Endothelial cell of umbilical vein (primary cell): Measurements from ENCODE around the gene CCDC116. TPM values are rescaled to one million over a fixed set of nuclear protein-coding genes. Genes with fewer than 3 reads are reported as not detected.

Source experiments
- BruUV-seq: library from RNA; stranded (reverse); fragments of 400-500 nt; replicated peaks from 2 replicates; lab custom pipeline; 2021; lab: Mats Ljungman, UMichigan
- CTCF ChIA-PET: fragments of 300-600, 350-600 bp; sonication (Branson Sonifier 250); formaldehyde crosslinking; loops from one replicate; lab custom pipeline; 2021; ENCODE audit warnings: antibody characterized with exemption, inconsistent platforms; lab: Charles Lee
- POLR2A ChIA-PET: fragments of 300-600, 350-600 bp; sonication (Branson Sonifier 250); formaldehyde crosslinking; loops from one replicate; lab custom pipeline; 2021; ENCODE audit warnings: antibody characterized with exemption, inconsistent platforms; lab: Charles Lee
- DNase-seq: peaks from one replicate; pipeline ENCODE4 v3.0.0-alpha.2; 2011; ENCODE audit warnings: low read depth, low spot score
- FAIRE-seq: peaks from 2 replicates; lab custom pipeline; 2011; peaks lifted over from hg19 to GRCh38; lab: Jason Lieb, UNC
- H2AFZ ChIP-seq: 2 replicates; pipeline ENCODE4 v1.6.0; 2012; ENCODE audit warnings: low read depth, low read length, control low read depth, inconsistent platforms
- H3K27ac ChIP-seq: 2 replicates; pipeline ENCODE4 v1.5.1; 2011; ENCODE audit warnings: low read depth, mild to moderate bottlenecking, control low read depth, low read length, moderate library complexity; ENCODE audit not compliant: insufficient read depth
- H3K27me3 ChIP-seq, 2 experiments: 2 replicates each; pipeline versions ENCODE4 v1.6.0 to v1.6.1; 2011; ENCODE audit warnings: low read length in 2 of 2, mixed read lengths in 1 of 2; ENCODE audit not compliant: control insufficient read depth in 2 of 2, insufficient read depth in 2 of 2
- H3K36me3 ChIP-seq, 2 experiments: 2 replicates in 1 of 2; 3 replicates in 1 of 2; pipeline ENCODE4 v1.5.1; 2011; ENCODE audit warnings: low read length in 2 of 2, mild to moderate bottlenecking in 1 of 2, moderate library complexity in 1 of 2; ENCODE audit not compliant: control insufficient read depth in 2 of 2, insufficient read depth in 2 of 2; ENCODE audit errors: extremely low read depth in 1 of 2
- H3K4me1 ChIP-seq: 3 replicates; pipeline ENCODE4 v1.5.1; 2011; ENCODE audit warnings: mild to moderate bottlenecking, low read length; ENCODE audit not compliant: control insufficient read depth, insufficient read depth; ENCODE audit errors: extremely low read depth
- H3K4me2 ChIP-seq: 2 replicates; pipeline ENCODE4 v1.6.1; 2011; ENCODE audit warnings: low read length, control low read depth, mixed read lengths; ENCODE audit not compliant: insufficient read depth
- H3K4me3 ChIP-seq, 3 experiments: fragments of 200-600 bp in 1 of 3; sonication (generic), shearing (Covaris generic) in 1 of 3; replicated peaks in 1 of 3; 2 replicates each; pipeline ENCODE4 v1.5.1; 2011 to 2016; ENCODE audit warnings: control low read depth in 3 of 3, low read length in 3 of 3, mild to moderate bottlenecking in 2 of 3, inconsistent platforms in 1 of 3, low read depth in 1 of 3, moderate library complexity in 1 of 3; ENCODE audit not compliant: insufficient read depth in 1 of 3
- H3K79me2 ChIP-seq: 2 replicates; pipeline ENCODE4 v1.6.0; 2012; ENCODE audit warnings: low read length, inconsistent platforms; ENCODE audit not compliant: control insufficient read depth, insufficient read depth
- H3K9ac ChIP-seq: replicated peaks from 2 replicates; pipeline ENCODE3; 2011; ENCODE audit warnings: low read length, control low read depth; ENCODE audit not compliant: insufficient read depth; ENCODE audit errors: extremely low read depth
- H3K9me1 ChIP-seq: replicated peaks from 3 replicates; pipeline ENCODE4 v1.6.0; 2011; ENCODE audit warnings: mild to moderate bottlenecking, low read length; ENCODE audit not compliant: control insufficient read depth, insufficient read depth; ENCODE audit errors: extremely low read depth
- H3K9me3 ChIP-seq: replicated peaks from 2 replicates; pipeline ENCODE4 v1.5.1; 2012; ENCODE audit warnings: low read length, inconsistent platforms; ENCODE audit not compliant: control insufficient read depth, insufficient read depth
- H4K20me1 ChIP-seq: replicated peaks from 2 replicates; pipeline ENCODE3; 2011; ENCODE audit warnings: mild to moderate bottlenecking, low read length; ENCODE audit not compliant: control insufficient read depth, insufficient read depth; ENCODE audit errors: extremely low read depth
- EZH2 ChIP-seq: IDR thresholded peaks from 2 replicates; pipeline ENCODE4 v1.6.1; 2012; ENCODE audit warnings: borderline replicate concordance, low read depth, mild to moderate bottlenecking, moderate library complexity, low read length, inconsistent platforms; ENCODE audit not compliant: severe bottlenecking
- FOS ChIP-seq: IDR thresholded peaks from 2 replicates; pipeline ENCODE4 v1.6.1; 2011; ENCODE audit warnings: mild to moderate bottlenecking, low read length, moderate library complexity, borderline replicate concordance; ENCODE audit not compliant: insufficient read depth
- GATA2 ChIP-seq: IDR thresholded peaks from 2 replicates; pipeline ENCODE4 v1.7.0; 2011; ENCODE audit warnings: low read depth, mild to moderate bottlenecking, moderate library complexity, mixed read lengths, low read length; ENCODE audit not compliant: insufficient read length, insufficient read depth
- MAX ChIP-seq: IDR thresholded peaks from 2 replicates; pipeline ENCODE4 v1.6.1; 2011; ENCODE audit not compliant: insufficient read depth, insufficient read length
- POLR2A ChIP-seq: IDR thresholded peaks from 2 replicates; pipeline ENCODE4 v1.6.1; 2012; ENCODE audit warnings: low read depth, mild to moderate bottlenecking, control low read depth, low read length
- POLR2AphosphoS5 ChIP-seq: IDR thresholded peaks from 2 replicates; pipeline ENCODE4 v1.6.1; 2012; ENCODE audit warnings: low read depth, mild to moderate bottlenecking, control low read depth, low read length, moderate library complexity; ENCODE audit not compliant: insufficient read depth
- dilution Hi-C: fragments of 300-500 bp; cut with MboI; formaldehyde crosslinking; loops from one replicate; pipeline ENCODE4 v1.15.0; 2019; ENCODE audit warnings: low sequenced_read_pairs; ENCODE audit not compliant: extremely low pct_ligation_motif_present
- intact Hi-C: fragments of 100-400 bp; cut with micrococcal nuclease; formaldehyde crosslinking; loops from one replicate; pipeline ENCODE4 v1.10.0; 2022
- polyA plus RNA-seq, 4 experiments: library from polyadenylated mRNA; depleted of rRNA in 3 of 4; stranded (reverse) in 3 of 4; unstranded in 1 of 4; fragments of >200 nt; gene quantifications; 2 replicates each; pipeline versions ENCODE4 v1.2.1 to v1.2.3, GENCODE V29; 2011 to 2012; ENCODE audit warnings: missing spikeins in 1 of 4
- total RNA-seq: library from RNA; stranded (reverse); gene quantifications from 2 replicates; pipeline ENCODE4 v1.2.3, GENCODE V29; 2021
- TF ChIP-seq, protein P1 (sequence below), 2 donors: IDR thresholded peaks; 1 replicate in 1 of 2; 2 replicates in 1 of 2; pipeline ENCODE4 v1.5.1; 2011; ENCODE audit warnings: low read length in 2 of 2, mild to moderate bottlenecking in 2 of 2, moderate library complexity in 2 of 2, control low read depth in 1 of 2, inconsistent platforms in 1 of 2, low read depth in 1 of 2; ENCODE audit not compliant: insufficient read depth in 1 of 2; ENCODE audit errors: extremely low read depth in 1 of 2

Gene CCDC116
- total and polyA plus RNA-seq, 2 donors (not counting 3 experiments of a cell fraction or from before 2014, with no cell fraction given), result 0.21 to 0.33 TPM

DNA sequence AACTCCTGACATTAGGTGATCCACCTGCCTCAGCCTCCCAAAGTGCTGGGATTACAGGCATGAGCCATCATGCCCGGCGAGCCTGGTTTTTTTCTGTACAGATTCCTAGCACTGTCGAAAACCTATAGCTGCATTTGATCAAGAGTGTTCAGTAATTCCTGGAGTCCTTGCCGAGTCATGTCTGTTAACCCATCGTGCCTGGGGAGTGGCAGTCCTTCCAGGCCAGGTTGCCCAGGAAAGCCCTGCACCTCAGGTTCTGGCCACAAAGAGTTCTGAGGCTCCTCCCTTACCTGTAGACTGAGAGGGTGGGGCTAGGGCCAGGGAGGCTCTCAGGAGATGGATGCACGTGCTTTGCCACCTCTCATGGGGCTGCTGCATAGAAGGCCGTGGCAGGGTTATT lies 19.7 kb upstream of the CCDC116 start:
- Histone ChIP-seq H3K9me1 (no peaks in the 10 kb centered on the region), H3K4me3 (no peak overlapping the region), H3K4me2 (no peak overlapping the region), H4K20me1 (peaks cover 10% of the 10 kb centered on the region), H3K36me3 (peaks cover 9 to 22% of the 10 kb centered on the region in 2 experiments), H3K27me3 (no peaks in the 10 kb centered on the region), H3K4me1 (no peaks in the 10 kb centered on the region), H3K9ac (no peak overlapping the region), H3K27ac (no peak overlapping the region), H2AFZ (no peak overlapping the region), H3K79me2 (peaks cover 81% of the 10 kb centered on the region), H3K9me3 (no peaks in the 10 kb centered on the region)
- intact Hi-C loops (no loop called here), dilution Hi-C loops (no loop called here)
- FAIRE-seq (no peak), DNase-seq (no peak)
- ChIA-PET CTCF (interaction anchor here (1.2 to 2.5 kb wide), 3 partner anchors 29 to 36 kb away, joined by 3 to 11 read pairs (median 4); partner anchors contain the start of gene SDF2L1), POLR2A (no interaction called here)
- TF ChIP-seq POLR2A (no peak), GATA2 (no peak), EZH2 (no peak), MAX (no peak), POLR2AphosphoS5 (no peak), FOS (no peak)
- TF ChIP-seq, protein P1, sequence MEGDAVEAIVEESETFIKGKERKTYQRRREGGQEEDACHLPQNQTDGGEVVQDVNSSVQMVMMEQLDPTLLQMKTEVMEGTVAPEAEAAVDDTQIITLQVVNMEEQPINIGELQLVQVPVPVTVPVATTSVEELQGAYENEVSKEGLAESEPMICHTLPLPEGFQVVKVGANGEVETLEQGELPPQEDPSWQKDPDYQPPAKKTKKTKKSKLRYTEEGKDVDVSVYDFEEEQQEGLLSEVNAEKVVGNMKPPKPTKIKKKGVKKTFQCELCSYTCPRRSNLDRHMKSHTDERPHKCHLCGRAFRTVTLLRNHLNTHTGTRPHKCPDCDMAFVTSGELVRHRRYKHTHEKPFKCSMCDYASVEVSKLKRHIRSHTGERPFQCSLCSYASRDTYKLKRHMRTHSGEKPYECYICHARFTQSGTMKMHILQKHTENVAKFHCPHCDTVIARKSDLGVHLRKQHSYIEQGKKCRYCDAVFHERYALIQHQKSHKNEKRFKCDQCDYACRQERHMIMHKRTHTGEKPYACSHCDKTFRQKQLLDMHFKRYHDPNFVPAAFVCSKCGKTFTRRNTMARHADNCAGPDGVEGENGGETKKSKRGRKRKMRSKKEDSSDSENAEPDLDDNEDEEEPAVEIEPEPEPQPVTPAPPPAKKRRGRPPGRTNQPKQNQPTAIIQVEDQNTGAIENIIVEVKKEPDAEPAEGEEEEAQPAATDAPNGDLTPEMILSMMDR (IDR thresholded peaks at IDR 0.05; ENCODE audit: extremely low read depth in 1 of 2, insufficient read depth in 1 of 2, low read depth in 1 of 2, low read length in 2 of 2), result no peak
- no TSS peak for BruUV-seq
